Pancreas (tissue), 10 donors: ENCODE results near the gene ABR. TPM values are rescaled to one million over a fixed set of nuclear protein-coding genes. Genes with fewer than 3 reads are reported as not detected.

Source experiments
- ATAC-seq, 4 donors: fragments of 200-7000 bp; cut with Tn5 transposase; one replicate each; pipeline versions ENCODE4 v1.8.0 to v1.9.1; 2020; ENCODE audit warnings: mild to moderate bottlenecking in 4 of 4, moderate library complexity in 4 of 4
- DNase-seq, 6 donors: peaks; one replicate each; pipeline ENCODE4 v3.0.0-alpha.2; 2020
- FAIRE-seq: peaks from 2 replicates; lab custom pipeline; 2012; peaks lifted over from hg19 to GRCh38; lab: Jason Lieb, UNC
- H3K27ac ChIP-seq, 4 donors: fragments of 200-600 bp; sonication (generic); 1 replicate in 3 of 4; 2 replicates in 1 of 4; pipeline versions ENCODE4 v1.5.0 to v1.8.0; 2020
- H3K27me3 ChIP-seq, 4 donors: fragments of 200-600 bp; one replicate each; pipeline ENCODE4 v1.8.0; 2021
- H3K36me3 ChIP-seq, 3 donors: fragments of 200-600 bp; sonication (generic) in 1 of 3; one replicate each; pipeline versions ENCODE4 v1.5.0 to v1.8.0; 2020 to 2021
- H3K4me1 ChIP-seq, 3 donors: fragments of 200-600 bp; one replicate each; pipeline ENCODE4 v1.8.0; 2021
- H3K4me3 ChIP-seq, 4 donors: fragments of 200-600 bp; sonication (generic) in 2 of 4; one replicate each; pipeline versions ENCODE4 v1.5.0 to v1.8.0; 2020 to 2021
- H3K9me3 ChIP-seq, 4 donors: fragments of 200-600 bp; one replicate each; pipeline ENCODE4 v1.8.0; 2021
- WGBS, 2 donors: extraction: QIAGEN DNeasy Blood & Tissue Kit; methylation state at CpG; one replicate each; pipeline ENCODE4 v1.1.7; 2013; 5-methylcytosine and 5-hydroxymethylcytosine counted together
- intact Hi-C, 3 donors: fragments of 100-400 bp; cut with DNase I; formaldehyde crosslinking; loops; one replicate each; pipeline versions ENCODE4 v1.11.1 to v1.14.2; 2022
- polyA plus RNA-seq, 2 donors: library from polyadenylated mRNA; stranded (reverse); fragments of 200-250 nt; gene quantifications; one replicate each; pipeline ENCODE4 v1.2.3, GENCODE V29; 2013
- total RNA-seq, 6 donors: library from RNA; stranded (reverse); fragmentation: NEBNext Ultra II Directional in 4 of 6; extraction: Animal tissue kit (Norgen Biotek cat#: 25700) in 4 of 6; gene quantifications; one replicate each; pipeline versions ENCODE4 v1.2.1 to v1.2.4, GENCODE V29; 2021 to 2023
- TF ChIP-seq, protein P1 (sequence below), 4 donors: fragments of 200-600 bp; sonication (generic) in 3 of 4; IDR thresholded peaks; one replicate each; pipeline versions ENCODE4 v1.5.0 to v1.8.0; 2021; ENCODE audit warnings: antibody characterized with exemption in 4 of 4
- donor health status: healthy with polysubstance abuse.
- donor health status: DM: no; HTN: no; CAD: no; lungs with moderate emphysema.
- donor health status: DM: no; HTN: no; CAD: no.
- donor health status: control.
- donor health status: control.
- donor health status: Bipolar disorder and iron deficiency.
- donor health status: DM: yes; HTN: yes; CAD: no.
- donor health status: DM: no; HTN: no; CAD: no.
- donor health status: DM: no; HTN: no; CAD: no.
- donor health status: DM: yes; HTN: yes; CAD: no.

Gene ABR
- total and polyA plus RNA-seq, 8 donors: 15.4 to 65.7 (median 28.4) TPM

DNA sequence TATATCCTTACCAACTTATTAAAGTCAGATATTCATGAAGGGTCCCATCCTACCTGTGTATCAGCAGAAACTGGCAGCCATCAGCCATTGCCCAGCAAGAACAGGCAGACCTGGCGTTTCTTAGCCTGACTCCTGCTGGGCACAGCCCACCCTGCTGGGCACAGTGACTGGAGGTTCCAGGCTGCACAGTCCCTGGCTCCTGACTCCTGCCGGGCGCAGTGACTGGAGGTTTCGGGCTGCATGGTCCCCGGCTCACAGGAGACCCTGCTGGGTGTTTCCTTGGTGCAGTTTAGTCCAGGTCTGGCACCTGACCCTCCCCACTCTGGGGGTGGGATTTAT, 176.2 kb downstream of the ABR start:
- Histone ChIP-seq H3K27me3 (no peaks in the 10 kb centered on the region), H3K9me3 (no peaks in the 10 kb centered on the region), H3K4me1 (peaks cover 17 to 24% (median 19%) of the 10 kb centered on the region in 3 donors), H3K4me3 (no peak overlapping the region), H3K36me3 (peaks cover 0 to 28% (median 0%) of the 10 kb centered on the region in 3 donors), H3K27ac (peak overlapping the region in 2 of 4 donors; percentile 47 to 84)
- no peak for ATAC-seq
- TF ChIP-seq, protein P1, sequence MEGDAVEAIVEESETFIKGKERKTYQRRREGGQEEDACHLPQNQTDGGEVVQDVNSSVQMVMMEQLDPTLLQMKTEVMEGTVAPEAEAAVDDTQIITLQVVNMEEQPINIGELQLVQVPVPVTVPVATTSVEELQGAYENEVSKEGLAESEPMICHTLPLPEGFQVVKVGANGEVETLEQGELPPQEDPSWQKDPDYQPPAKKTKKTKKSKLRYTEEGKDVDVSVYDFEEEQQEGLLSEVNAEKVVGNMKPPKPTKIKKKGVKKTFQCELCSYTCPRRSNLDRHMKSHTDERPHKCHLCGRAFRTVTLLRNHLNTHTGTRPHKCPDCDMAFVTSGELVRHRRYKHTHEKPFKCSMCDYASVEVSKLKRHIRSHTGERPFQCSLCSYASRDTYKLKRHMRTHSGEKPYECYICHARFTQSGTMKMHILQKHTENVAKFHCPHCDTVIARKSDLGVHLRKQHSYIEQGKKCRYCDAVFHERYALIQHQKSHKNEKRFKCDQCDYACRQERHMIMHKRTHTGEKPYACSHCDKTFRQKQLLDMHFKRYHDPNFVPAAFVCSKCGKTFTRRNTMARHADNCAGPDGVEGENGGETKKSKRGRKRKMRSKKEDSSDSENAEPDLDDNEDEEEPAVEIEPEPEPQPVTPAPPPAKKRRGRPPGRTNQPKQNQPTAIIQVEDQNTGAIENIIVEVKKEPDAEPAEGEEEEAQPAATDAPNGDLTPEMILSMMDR (IDR thresholded peaks at IDR 0.05): no peak
- peak in 1 of 6 donors; percentile 61 for DNase-seq
- intact Hi-C loops: no loop called here
- FAIRE-seq: no peak
- WGBS, 2 donors: 90 to 91% methylated on average over 5 of the region's 5 CpGs

- Histone ChIP-seq H3K27me3 (no peaks in the 10 kb centered on the region), H3K4me3 (no peak overlapping the region), H3K36me3 (peaks cover 0 to 28% (median 0%) of the 10 kb centered on the region in 3 donors), H3K4me1 (peaks cover 23 to 27% (median 26%) of the 10 kb centered on the region in 3 donors), H3K9me3 (no peaks in the 10 kb centered on the region), H3K27ac (peak overlapping the region in 1 of 4 donors; percentile 47)
- peak in 2 of 6 donors; percentile 6 to 36 for DNase-seq
- WGBS, 2 donors: 76% methylated on average over 19 of the region's 19 CpGs
- intact Hi-C loops: no loop called here
- TF ChIP-seq, protein P1 (IDR thresholded peaks at IDR 0.05): no peak
- no peak for FAIRE-seq
- peak in 1 of 4 donors; percentile 7 for ATAC-seq
Observed at GRCh38 chr17:1002771-1003555, 176.8 kb downstream of the ABR start.

DNA sequence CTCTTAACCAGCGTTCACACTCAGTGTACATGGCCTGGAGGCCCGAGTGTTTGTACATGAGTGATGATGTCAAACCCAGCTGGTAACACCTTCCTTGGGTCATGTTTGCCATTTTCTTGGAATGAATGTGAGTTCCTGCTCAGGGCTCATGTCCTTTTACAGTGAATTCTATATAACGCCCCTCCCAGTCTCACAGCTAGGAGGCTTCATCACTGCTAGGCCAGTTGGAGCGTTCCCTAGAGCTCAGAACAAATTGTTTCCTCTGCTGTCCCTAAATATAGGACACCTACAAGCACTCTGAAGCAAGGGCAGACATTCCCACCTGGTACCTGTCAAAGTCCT, 177.4 kb downstream of the ABR start:
- peaks cover 27 to 32% (median 28%) of the 10 kb centered on the region in 3 donors for H3K4me1 ChIP-seq

DNA sequence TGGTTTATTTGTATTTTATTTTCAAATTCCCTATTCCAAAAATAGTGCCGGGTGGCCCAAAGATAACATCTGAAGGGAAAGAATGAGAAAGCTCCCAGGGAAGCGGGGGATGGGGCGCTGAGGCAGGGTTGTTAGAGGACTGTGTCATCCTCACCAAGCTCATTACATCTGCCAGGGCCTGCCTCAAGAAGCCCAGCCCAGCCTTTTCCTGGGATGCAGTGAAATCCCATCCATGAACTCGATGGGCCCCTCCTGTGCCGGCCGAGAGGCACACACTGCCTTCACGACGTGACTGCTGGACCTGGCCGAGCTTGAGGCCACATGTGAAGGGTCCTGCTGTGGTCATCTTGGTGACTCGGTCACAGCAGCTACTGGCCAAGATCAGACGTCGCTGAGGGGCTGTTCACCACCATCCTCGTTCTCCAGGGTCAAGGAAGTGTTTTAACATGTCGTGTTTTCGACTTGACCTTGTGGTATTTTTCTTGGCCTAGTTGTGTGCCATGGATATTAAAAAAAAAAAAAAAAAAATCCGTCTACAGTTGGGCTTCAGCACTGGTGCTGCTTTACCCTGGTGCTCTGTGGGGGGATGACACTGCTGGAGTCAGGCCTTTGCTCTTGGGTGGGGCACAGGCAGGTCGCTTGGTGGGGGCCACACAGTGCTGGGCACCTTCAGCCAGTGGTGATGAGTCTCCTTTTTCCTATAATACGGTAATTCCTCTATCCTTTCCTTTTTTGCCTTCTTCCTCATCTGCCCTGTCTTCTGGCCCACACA, 178.0 kb downstream of the ABR start:
- H3K36me3 ChIP-seq: peaks cover 0 to 28% (median 0%) of the 10 kb centered on the region in 3 donors
- TF ChIP-seq, protein P1 (IDR thresholded peaks at IDR 0.05): no peak
- no peaks in the 10 kb centered on the region for H3K27me3 ChIP-seq
- intact Hi-C loops: no loop called here
- no peaks in the 10 kb centered on the region for H3K9me3 ChIP-seq
- DNase-seq (peak in 2 of 6 donors; percentile 28 to 51), FAIRE-seq (no peak), ATAC-seq (no peak)
- peaks cover 27 to 32% (median 28%) of the 10 kb centered on the region in 3 donors for H3K4me1 ChIP-seq
- WGBS, 2 donors: 80 to 84% methylated on average over 18 of the region's 18 CpGs
- H3K27ac ChIP-seq: peak overlapping the region in 1 of 4 donors; percentile 8
- no peak overlapping the region for H3K4me3 ChIP-seq

More for the DNA sequence above, 177.4 kb downstream of the ABR start:
- H3K9me3 ChIP-seq: no peaks in the 10 kb centered on the region
- intact Hi-C loops: no loop called here
- 78 to 85% methylated on average over 4 of the region's 4 CpGs for WGBS, 2 donors
- peak overlapping the region in 1 of 4 donors; percentile 8 for H3K27ac ChIP-seq
- ATAC-seq (no peak), DNase-seq (no peak), FAIRE-seq (no peak)
- no peaks in the 10 kb centered on the region for H3K27me3 ChIP-seq
- TF ChIP-seq, protein P1 (IDR thresholded peaks at IDR 0.05): no peak
- no peak overlapping the region for H3K4me3 ChIP-seq
- peaks cover 0 to 28% (median 0%) of the 10 kb centered on the region in 3 donors for H3K36me3 ChIP-seq
